MM.1S (cell line): Measurements from ENCODE around the gene CHCHD10.

Source experiments
- CTCF ChIP-seq: fragments of 300-600 bp; sonication (generic); IDR thresholded peaks from 2 replicates; pipeline ENCODE4 v1.5.1; 2016; ENCODE audit warnings: antibody characterized with exemption, low read length, mixed read lengths
- EZH2 ChIP-seq: fragments of 300-600 bp; sonication (generic); optimal IDR thresholded peaks from 2 replicates; pipeline ENCODE3; 2017; ENCODE audit warnings: low read depth, mild to moderate bottlenecking, antibody characterized with exemption, low read length, mixed read lengths

GRCh38 chr22:23774114-23774921, 6.5 kb upstream of the CHCHD10 start:
- TF ChIP-seq CTCF (no peak), EZH2 (no peak)
